WTC11 (cell line): ENCODE measurements around the gene SLC19A3. TPM values are rescaled to one million over a fixed set of nuclear protein-coding genes. Genes with fewer than 3 reads are reported as not detected.
"Not testable (repeated sequence)": the region's sequence is repeated elsewhere in the genome, so short reads cannot be mapped to it uniquely, and the experiment has no call there.

Experiments used
- ATAC-seq: fragments of 200-7000 bp; cut with Tn5 transposase; 2 replicates; pipeline ENCODE4 v1.10.0; 2021; ENCODE audit warnings: mild to moderate bottlenecking, moderate library complexity
- CTCF ChIA-PET: fragments of 300-600 bp; sonication (Branson Sonifier 250); formaldehyde crosslinking; loops from one replicate; lab custom pipeline; 2021; ENCODE audit warnings: antibody characterized with exemption; lab: Charles Lee
- POLR2A ChIA-PET: fragments of 350-600 bp; sonication (Branson Sonifier 250); formaldehyde crosslinking; loops from one replicate; lab custom pipeline; 2021; ENCODE audit warnings: antibody characterized with exemption; lab: Charles Lee
- DNase-seq: peaks from one replicate; pipeline ENCODE4 v3.0.0; 2021; ENCODE audit warnings: low spot score
- H3K27ac Mint-ChIP-seq: 2 replicates; pipeline ENCODE4 v1.8.0; 2021; ENCODE audit warnings: mixed read lengths
- H3K27me3 Mint-ChIP-seq: 2 replicates; pipeline ENCODE4 v1.8.0; 2021; ENCODE audit warnings: low read depth, mild to moderate bottlenecking, moderate library complexity, mixed read lengths
- H3K36me3 Mint-ChIP-seq: 2 replicates; pipeline ENCODE4 v1.8.0; 2021; ENCODE audit warnings: mixed read lengths
- H3K4me1 Mint-ChIP-seq: 2 replicates; pipeline ENCODE4 v1.8.0; 2022; ENCODE audit warnings: mixed read lengths
- H3K4me3 Mint-ChIP-seq: 2 replicates; pipeline ENCODE4 v1.8.0; 2021; ENCODE audit warnings: mild to moderate bottlenecking, moderate library complexity, mixed read lengths
- H3K9me3 Mint-ChIP-seq: 2 replicates; pipeline ENCODE4 v1.8.0; 2021; ENCODE audit warnings: mixed read lengths
- ATF2 ChIP-seq: sonication (generic); formaldehyde crosslinking; IDR thresholded peaks from 2 replicates; pipeline ENCODE4 v1.8.1; 2022; ENCODE audit warnings: low read depth, missing genetic modification reagents, borderline replicate concordance
- ATF3 ChIP-seq: sonication (generic); formaldehyde crosslinking; conservative IDR thresholded peaks from 2 replicates; pipeline ENCODE4 v1.8.1; 2022; ENCODE audit warnings: mild to moderate bottlenecking, missing genetic modification reagents
- CTCF ChIP-seq: fragments of 200-600 bp; IDR thresholded peaks from 2 replicates; pipeline ENCODE4 v1.8.0; 2022; ENCODE audit warnings: antibody characterized with exemption
- ELF4 ChIP-seq: sonication (generic); formaldehyde crosslinking; IDR thresholded peaks from 2 replicates; pipeline ENCODE4 v1.8.1; 2022; ENCODE audit warnings: low read depth, mild to moderate bottlenecking, moderate library complexity, missing genetic modification reagents
- ERG ChIP-seq: fragments of 250-450 bp; sonication (Bioruptor Pico); IDR thresholded peaks from 2 replicates; pipeline ENCODE4 v1.8.0; 2021; ENCODE audit warnings: mild to moderate bottlenecking
- ESRRA ChIP-seq: sonication (generic); formaldehyde crosslinking; IDR thresholded peaks from 2 replicates; pipeline ENCODE4 v1.8.1; 2022; ENCODE audit warnings: mild to moderate bottlenecking, missing genetic modification reagents, borderline replicate concordance
- FOXK1 ChIP-seq: sonication (generic); formaldehyde crosslinking; IDR thresholded peaks from 2 replicates; pipeline ENCODE4 v1.8.0; 2022; ENCODE audit warnings: mild to moderate bottlenecking, moderate library complexity, missing genetic modification reagents
- GTF2I ChIP-seq: fragments of 250-450 bp; sonication (Bioruptor Pico); conservative IDR thresholded peaks from 2 replicates; pipeline ENCODE4 v1.4.0; 2021; ENCODE audit warnings: mild to moderate bottlenecking
- KAT7 ChIP-seq: sonication (generic); formaldehyde crosslinking; IDR thresholded peaks from 2 replicates; pipeline ENCODE4 v1.8.1; 2023; ENCODE audit warnings: missing genetic modification reagents, mild to moderate bottlenecking, borderline replicate concordance
- MAX ChIP-seq: sonication (generic); formaldehyde crosslinking; IDR thresholded peaks from 2 replicates; pipeline ENCODE4 v1.8.0; 2022; ENCODE audit warnings: mild to moderate bottlenecking, missing genetic modification reagents
- MXD4 ChIP-seq: fragments of 250-450 bp; sonication (Bioruptor Pico); IDR thresholded peaks from 2 replicates; pipeline ENCODE4 v1.8.0; 2021; ENCODE audit warnings: mild to moderate bottlenecking, moderate library complexity, borderline replicate concordance
- PREB ChIP-seq: sonication (generic); formaldehyde crosslinking; IDR thresholded peaks from 2 replicates; pipeline ENCODE4 v1.8.1; 2022; ENCODE audit warnings: mild to moderate bottlenecking, missing genetic modification reagents, moderate library complexity, borderline replicate concordance
- SOX15 ChIP-seq: fragments of 250-450 bp; sonication (Bioruptor Pico); IDR thresholded peaks from 2 replicates; pipeline ENCODE4 v1.9.0; 2021; ENCODE audit warnings: mild to moderate bottlenecking
- TEAD4 ChIP-seq: sonication (generic); formaldehyde crosslinking; IDR thresholded peaks from 2 replicates; pipeline ENCODE4 v1.8.0; 2022; ENCODE audit warnings: mild to moderate bottlenecking, missing genetic modification reagents
- USF1 ChIP-seq: sonication (generic); formaldehyde crosslinking; IDR thresholded peaks from 2 replicates; pipeline ENCODE4 v1.8.0; 2022; ENCODE audit warnings: mild to moderate bottlenecking, missing genetic modification reagents
- USF2 ChIP-seq: sonication (generic); formaldehyde crosslinking; IDR thresholded peaks from 2 replicates; pipeline ENCODE4 v1.8.1; 2023; ENCODE audit warnings: mild to moderate bottlenecking, missing genetic modification reagents, moderate library complexity
- ZBTB21 ChIP-seq: sonication (generic); formaldehyde crosslinking; IDR thresholded peaks from 2 replicates; pipeline ENCODE4 v1.8.1; 2023; ENCODE audit warnings: mild to moderate bottlenecking, missing genetic modification reagents, borderline replicate concordance
- ZBTB43 ChIP-seq: sonication (generic); formaldehyde crosslinking; IDR thresholded peaks from 2 replicates; pipeline ENCODE4 v1.8.1; 2023; ENCODE audit warnings: mild to moderate bottlenecking, missing genetic modification reagents
- ZNF121 ChIP-seq: sonication (generic); formaldehyde crosslinking; IDR thresholded peaks from 2 replicates; pipeline ENCODE4 v1.8.0; 2023; ENCODE audit warnings: missing genetic modification reagents
- ZNF416 ChIP-seq: fragments of 250-450 bp; sonication (Bioruptor Pico); IDR thresholded peaks from 2 replicates; pipeline ENCODE4 v1.9.0; 2021; ENCODE audit warnings: mild to moderate bottlenecking, inconsistent platforms
- total RNA-seq: library from RNA; stranded (reverse); gene quantifications from 3 replicates; pipeline ENCODE4 v1.2.3, GENCODE V29; 2021

Gene SLC19A3
- total RNA-seq, 1 experiment from 2014 or later, result 6.5 TPM

- CTCF ChIA-PET, result interaction anchor here (0.6 to 2.2 kb wide), 19 partner anchors 15 to 1509 kb away, joined by 3 to 25 read pairs (median 4); partner anchors contain the start of gene SLC19A3
- ATAC-seq, result peak; percentile 77
- H3K27me3 Mint-ChIP-seq, H3K4me3 Mint-ChIP-seq, H3K9me3 Mint-ChIP-seq, H3K36me3 Mint-ChIP-seq, H3K27ac Mint-ChIP-seq: not testable (repeated sequence)
- DNase-seq, result peak; percentile 71
- peaks cover 11% of the 10 kb centered on the region for H3K4me1 Mint-ChIP-seq
- TF ChIP-seq USF1 (CRISPR knock-in tag) (peak; percentile 50; the same call in 1 of the 2 replicates), MAX (CRISPR knock-in tag) (peak; percentile 28; the same call in 1 of the 2 replicates), USF2 (CRISPR knock-in tag) (peak; percentile 34; the same call in 1 of the 2 replicates), CTCF (peak; percentile 40; the same call in 1 of the 2 replicates)
- POLR2A ChIA-PET, result interaction anchor here (0.7 to 1.0 kb wide), 3 partner anchors 23 to 1709 kb away, joined by 3 to 5 read pairs (median 3); partner anchors contain the start of gene SLC19A3
Measured at GRCh38 chr2:227740705-227741104, 22.9 kb upstream of the SLC19A3 start.

GRCh38 chr2:227739351-227739750 is 21.5 kb upstream of the SLC19A3 start:
- Mint-ChIP-seq H3K27ac (no peak overlapping the region), H3K4me3 (no peak overlapping the region), H3K9me3 (no peaks in the 10 kb centered on the region), H3K27me3 (no peaks in the 10 kb centered on the region; the same call in 1 of the 2 replicates), H3K4me1 (peaks cover 11% of the 10 kb centered on the region), H3K36me3 (no peaks in the 10 kb centered on the region)
- ATAC-seq, result no peak
- POLR2A ChIA-PET, result no interaction called here
- no peak for DNase-seq
- CTCF ChIA-PET, result interaction anchor here (2.2 kb wide), 1 partner anchor 35 kb away, joined by 10 read pairs; no protein-coding TSS in a partner anchor
- TF ChIP-seq ESRRA (CRISPR knock-in tag) (no peak), FOXK1 (CRISPR knock-in tag) (no peak), GTF2I (CRISPR knock-in tag) (no peak), ZBTB43 (no peak), ATF2 (CRISPR knock-in tag) (no peak), ZNF121 (CRISPR knock-in tag) (no peak), ZNF416 (CRISPR knock-in tag) (no peak), ELF4 (CRISPR knock-in tag) (no peak)
- TF ChIP-seq, all 79 proteins: peak for 0

GRCh38 chr2:227728035-227728434 is 10.2 kb upstream of the SLC19A3 start, which contains the start of gene SCYGR7:
SCYGR7 (plus strand) TSS chr2:227728335; CDS start chr2:227728335, 0 bp downstream.
- DNase-seq, result no peak
- POLR2A ChIA-PET, result no interaction called here
- CTCF ChIA-PET, result no interaction called here
- Mint-ChIP-seq H3K36me3 (no peaks in the 10 kb centered on the region), H3K9me3 (no peaks in the 10 kb centered on the region), H3K27ac (no peak within 1 kb of the TSS), H3K4me3 (no peak within 1 kb of the TSS), H3K27me3 (no peaks in the 10 kb centered on the region), H3K4me1 (no peaks in the 10 kb centered on the region)
- no peak for ATAC-seq
- no peak for TF ChIP-seq SOX15 (CRISPR knock-in tag)
- no peak for TF ChIP-seq MXD4 (CRISPR knock-in tag)
- TF ChIP-seq TEAD4 (CRISPR knock-in tag), result no peak
- no peak for TF ChIP-seq PREB (CRISPR knock-in tag)
- TF ChIP-seq ATF3 (CRISPR knock-in tag), result no peak
- TF ChIP-seq KAT7, result no peak
- no peak for TF ChIP-seq ERG (CRISPR knock-in tag)
- no peak for TF ChIP-seq ZBTB21
